SK-N-DZ (cell line): ENCODE measurements around the gene DYNLL1.

Experiments
- small RNA-seq, 2 experiments: library from RNA; depleted of rRNA; stranded (forward); fragments of <200 nt; gene quantifications; one replicate each; pipeline ENCODE3, GENCODE V24; 2014

Gene DYNLL1

Small RNA genes lying within 50 kb of the gene (small RNA-seq; reads per million reads assigned to genes)
- 0 reads per million in 2 experiments for gene RF00019
